HCT116 (cell line): ENCODE data around the gene GNLY. TPM values are rescaled to one million over a fixed set of nuclear protein-coding genes. Genes with fewer than 3 reads are reported as not detected.

Source experiments
- ATAC-seq: fragments of 200-7000 bp; cut with Tn5 transposase; 2 replicates; pipeline ENCODE4 v1.9.1; 2020; ENCODE audit warnings: mild to moderate bottlenecking, moderate library complexity
- BruUV-seq: library from RNA; stranded (reverse); fragments of 400-500 nt; replicated peaks from 2 replicates; lab custom pipeline; 2021; lab: Mats Ljungman, UMichigan
- CTCF ChIA-PET: fragments of 300-600 bp; sonication (Branson Sonifier 250); formaldehyde crosslinking; loops from one replicate; lab custom pipeline; 2021; ENCODE audit warnings: antibody characterized with exemption; lab: Charles Lee
- POLR2A ChIA-PET: fragments of 300-600, 350-600 bp; sonication (Branson Sonifier 250); formaldehyde crosslinking; loops from one replicate; lab custom pipeline; 2021; ENCODE audit warnings: antibody characterized with exemption; lab: Charles Lee
- RAD21 ChIA-PET, 2 experiments: fragments of 300-600 bp; sonication (Branson Sonifier 250); formaldehyde crosslinking; loops; one replicate each; lab custom pipeline; 2023; ENCODE audit warnings: low total read pairs in 2 of 2; ENCODE audit not compliant: uncharacterized antibody in 2 of 2, unreplicated experiment in 2 of 2, low non-redundant PET in 1 of 2; lab: Charles Lee
- DNase-seq: peaks from one replicate; pipeline ENCODE4 v3.0.0-alpha.2; 2010; ENCODE audit warnings: low read depth, low spot score
- H2AFZ ChIP-seq: fragments of 200-600 bp; shearing (Covaris generic), sonication (generic); 2 replicates; pipeline ENCODE4 v1.6.1; 2017; ENCODE audit warnings: low read depth, mixed run types, mixed read lengths, antibody characterized with exemption, low read length; ENCODE audit not compliant: poor library complexity, severe bottlenecking
- H3K27ac ChIP-seq: 2 replicates; pipeline ENCODE4 v1.5.1; 2012; ENCODE audit warnings: low read depth, low read length
- H3K27me3 ChIP-seq: fragments of 200-600 bp; sonication (generic); 2 replicates; pipeline ENCODE4 v1.6.1; 2016; ENCODE audit warnings: mixed run types, low read length, mixed read lengths; ENCODE audit not compliant: insufficient read depth
- H3K36me3 ChIP-seq, 2 experiments: fragments of 200-500 bp in 1 of 2; fragments of 200-600 bp in 1 of 2; sonication (Bioruptor generic) in 1 of 2; sonication (generic) in 1 of 2; 2 replicates each; pipeline versions ENCODE4 v1.5.1 to v1.6.1; 2014 to 2016; ENCODE audit warnings: low read length in 2 of 2, inconsistent platforms in 1 of 2, mixed read lengths in 1 of 2, mixed run types in 1 of 2; ENCODE audit not compliant: insufficient read depth in 2 of 2, control insufficient read depth in 1 of 2
- H3K4me1 ChIP-seq, 2 experiments: fragments of 200-600 bp in 1 of 2; sonication (generic) in 1 of 2; 2 replicates each; pipeline versions ENCODE4 v1.5.1 to v1.6.1; 2012 to 2017; ENCODE audit warnings: low read length in 2 of 2, inconsistent platforms in 1 of 2, mild to moderate bottlenecking in 1 of 2, mixed read lengths in 1 of 2, mixed run types in 1 of 2, moderate library complexity in 1 of 2; ENCODE audit not compliant: insufficient read depth in 2 of 2, control insufficient read depth in 1 of 2
- H3K4me2 ChIP-seq: fragments of 200-600 bp; sonication (generic); 2 replicates; pipeline ENCODE4 v1.6.1; 2017; ENCODE audit warnings: mixed run types, low read length, mixed read lengths
- H3K4me3 ChIP-seq, 2 experiments: fragments of 200-600 bp in 1 of 2; sonication (generic) in 1 of 2; replicated peaks in 1 of 2; 2 replicates each; pipeline ENCODE4 v1.5.1; 2011 to 2016; ENCODE audit warnings: low read length in 2 of 2, control low read depth in 1 of 2, low read depth in 1 of 2, mild to moderate bottlenecking in 1 of 2, mixed read lengths in 1 of 2, mixed run types in 1 of 2
- H3K79me2 ChIP-seq: fragments of 200-600 bp; sonication (generic); 2 replicates; pipeline ENCODE4 v1.6.1; 2017; ENCODE audit warnings: mild to moderate bottlenecking, mixed run types, low read length, moderate library complexity, mixed read lengths; ENCODE audit not compliant: insufficient read depth
- H3K9ac ChIP-seq: fragments of 200-600 bp; sonication (generic); 2 replicates; pipeline ENCODE4 v1.6.1; 2016; ENCODE audit warnings: low read length, mixed read lengths
- H3K9me2 ChIP-seq: fragments of 200-600 bp; sonication (generic), shearing (Covaris generic); 2 replicates; pipeline ENCODE4 v1.6.1; 2017; ENCODE audit warnings: mixed run types, mild to moderate bottlenecking, moderate library complexity; ENCODE audit not compliant: insufficient read depth
- H3K9me3 ChIP-seq, 2 experiments: fragments of 200-500 bp in 1 of 2; fragments of 200-600 bp in 1 of 2; sonication (Bioruptor generic) in 1 of 2; sonication (generic) in 1 of 2; 2 replicates each; pipeline ENCODE4 v1.6.1; 2014 to 2017; ENCODE audit warnings: low read length in 2 of 2, mixed read lengths in 2 of 2, inconsistent platforms in 1 of 2, low read depth in 1 of 2, mild to moderate bottlenecking in 1 of 2, mixed run types in 1 of 2, moderate library complexity in 1 of 2; ENCODE audit not compliant: control insufficient read depth in 1 of 2, insufficient read depth in 1 of 2
- H4K20me1 ChIP-seq: fragments of 200-600 bp; sonication (generic), shearing (Covaris generic); 2 replicates; pipeline ENCODE4 v1.6.1; 2017; ENCODE audit warnings: mixed run types, mild to moderate bottlenecking, moderate library complexity; ENCODE audit not compliant: insufficient read depth
- CBX3 ChIP-seq: IDR thresholded peaks from 2 replicates; pipeline ENCODE4 v1.6.1; 2012; ENCODE audit warnings: low read depth
- CEBPB ChIP-seq: IDR thresholded peaks from 2 replicates; pipeline ENCODE4 v1.6.1; 2012; ENCODE audit warnings: low read depth
- ELF1 ChIP-seq: IDR thresholded peaks from 2 replicates; pipeline ENCODE4 v1.6.1; 2012; ENCODE audit warnings: low read depth, borderline replicate concordance
- EZH2 ChIP-seq: fragments of 200-600 bp; sonication (generic); IDR thresholded peaks from 2 replicates; pipeline ENCODE4 v1.6.1; 2017; ENCODE audit warnings: antibody characterized with exemption, mixed run types
- EZH2phosphoT487 ChIP-seq: fragments of 200-600 bp; IDR thresholded peaks from 2 replicates; pipeline ENCODE4 v1.6.1; 2018; ENCODE audit warnings: antibody characterized with exemption, borderline replicate concordance
- JUND ChIP-seq: IDR thresholded peaks from 2 replicates; pipeline ENCODE4 v1.6.1; 2012
- POLR2A ChIP-seq: IDR thresholded peaks from 2 replicates; pipeline ENCODE4 v1.7.0; 2011; ENCODE audit warnings: borderline replicate concordance; ENCODE audit not compliant: insufficient read depth, insufficient read length; ENCODE audit errors: extremely low read depth
- SIN3A ChIP-seq: IDR thresholded peaks from 2 replicates; pipeline ENCODE4 v1.6.1; 2012; ENCODE audit warnings: low read depth
- SP1 ChIP-seq: IDR thresholded peaks from 2 replicates; pipeline ENCODE4 v1.6.1; 2012; ENCODE audit warnings: low read depth
- TCF7L2 ChIP-seq: IDR thresholded peaks from 2 replicates; pipeline ENCODE4 v1.7.0; 2011; ENCODE audit warnings: borderline replicate concordance, inconsistent platforms; ENCODE audit not compliant: insufficient read depth, insufficient read length; ENCODE audit errors: extremely low read depth
- ZFX ChIP-seq: fragments of 450-650 bp; IDR thresholded peaks from 2 replicates; pipeline ENCODE4 v1.6.1; 2017
- intact Hi-C: fragments of 100-400 bp; cut with micrococcal nuclease; formaldehyde crosslinking; loops from 2 replicates; pipeline ENCODE4 v1.10.0; 2022
- total RNA-seq: library from RNA; stranded (reverse); gene quantifications from one replicate; pipeline ENCODE4 v1.2.1, GENCODE V29; 2021; ENCODE audit not compliant: unreplicated experiment
- TF ChIP-seq, protein P1 (sequence below), 3 experiments: fragments of 200-600 bp in 1 of 3; sonication (generic) in 1 of 3; IDR thresholded peaks in 2 of 3; conservative IDR thresholded peaks in 1 of 3; 2 replicates each; pipeline ENCODE4 v1.5.1; 2012 to 2017; ENCODE audit warnings: low read depth in 2 of 3, low read length in 2 of 3, antibody characterized with exemption in 1 of 3, borderline replicate concordance in 1 of 3, control low read depth in 1 of 3, mild to moderate bottlenecking in 1 of 3, mixed read lengths in 1 of 3, mixed run types in 1 of 3, moderate library complexity in 1 of 3; ENCODE audit not compliant: insufficient read depth in 1 of 3
- TF ChIP-seq, protein P2 (sequence below): IDR thresholded peaks from 2 replicates; pipeline ENCODE4 v1.6.1; 2012
- TF ChIP-seq, protein P3 (sequence below): IDR thresholded peaks from 2 replicates; pipeline ENCODE4 v1.6.1; 2011; ENCODE audit warnings: mild to moderate bottlenecking, low read length, moderate library complexity; ENCODE audit not compliant: insufficient replicate concordance; ENCODE audit errors: extremely low read depth

GNLY gene
- total RNA-seq, 1 experiment from 2014 or later = 0.74 TPM

DNA sequence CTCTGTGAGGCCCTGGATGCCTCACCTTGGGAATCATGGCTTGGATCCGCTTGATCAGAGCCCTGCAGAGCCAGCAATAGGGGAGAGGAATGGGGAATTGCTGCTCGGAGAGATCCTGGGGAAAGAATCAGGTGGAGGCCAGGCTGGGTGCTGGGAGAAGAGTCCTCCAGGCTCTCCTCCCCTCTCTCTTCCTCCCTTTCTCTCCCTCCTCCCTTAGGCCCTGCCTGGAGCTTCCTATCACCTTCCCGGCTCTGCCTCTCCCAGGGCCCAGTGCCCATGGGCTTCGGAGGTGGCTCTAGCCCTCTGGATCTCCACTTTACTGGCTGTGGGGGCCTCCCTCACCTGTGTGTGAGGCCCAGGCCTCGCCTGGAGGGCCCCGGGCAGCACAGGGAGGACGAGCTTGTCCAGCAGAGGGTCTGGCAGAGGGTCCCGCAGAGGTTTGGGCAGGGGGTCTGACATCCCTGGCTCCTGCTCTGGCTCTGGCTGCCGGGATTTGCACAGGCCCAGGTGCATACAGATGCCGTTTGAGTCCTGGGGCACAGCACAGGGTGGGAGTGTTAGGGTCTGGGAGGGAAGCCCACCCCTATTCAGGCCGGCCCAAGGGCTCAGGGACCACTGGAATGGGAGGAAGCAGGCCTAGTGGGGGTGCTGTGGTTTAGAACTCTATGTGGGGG is 28.8 kb upstream of the GNLY start:
- Histone ChIP-seq H3K27ac (no peak overlapping the region), H3K36me3 (no peaks in the 10 kb centered on the region), H2AFZ (no peak overlapping the region), H3K4me1 (peaks cover 0 to 15% of the 10 kb centered on the region in 2 experiments; a peak in 2 of 4 replicates), H4K20me1 (no peaks in the 10 kb centered on the region)
- intact Hi-C loops = no loop called here
- no peak for ATAC-seq
- TF ChIP-seq SP1 (no peak), CBX3 (no peak), JUND (no peak), CEBPB (no peak), SIN3A (no peak)
- TF ChIP-seq, all 23 proteins: peak for 0
- CTCF ChIA-PET = interaction anchor here (1.2 kb wide), 1 partner anchor 28 kb away, joined by 3 read pairs; no protein-coding TSS in a partner anchor
- Histone ChIP-seq H3K9me2 (no peaks in the 10 kb centered on the region), H3K9me3 (no peaks in the 10 kb centered on the region), H3K4me2 (no peak overlapping the region), H3K4me3 (no peak overlapping the region), H3K79me2 (no peaks in the 10 kb centered on the region), H3K27me3 (no peaks in the 10 kb centered on the region), H3K9ac (no peak overlapping the region)
- no peak for DNase-seq
- RAD21 ChIA-PET = no interaction called here
- POLR2A ChIA-PET = no interaction called here
- no TSS peak for BruUV-seq

DNA sequence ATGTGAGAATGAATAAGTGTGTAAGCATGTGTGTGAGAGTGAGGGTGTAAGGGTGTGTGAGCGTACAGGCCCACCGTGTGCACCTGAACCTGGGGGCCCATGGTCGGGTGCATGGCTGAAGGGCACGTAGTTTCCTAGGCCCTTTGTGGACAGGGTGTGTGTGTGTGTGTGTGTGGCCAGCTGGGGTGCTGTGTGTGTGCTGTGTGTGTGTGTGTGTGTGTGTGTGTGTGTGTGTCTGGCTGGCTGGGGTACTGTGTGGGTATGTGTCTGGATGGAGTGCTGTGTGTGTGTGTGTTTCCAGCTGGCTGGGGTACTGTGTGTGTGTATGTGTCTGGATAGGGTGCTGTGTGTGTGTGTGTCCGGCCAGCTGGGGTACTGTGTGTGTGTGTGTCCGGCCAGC is 28.1 kb upstream of the GNLY start:
- no peaks in the 10 kb centered on the region for H3K27me3 ChIP-seq
- H4K20me1 ChIP-seq = no peaks in the 10 kb centered on the region
- peaks cover 0 to 15% of the 10 kb centered on the region in 2 experiments; a peak in 2 of 4 replicates for H3K4me1 ChIP-seq
- ChIA-PET RAD21 (interaction anchor here in 1 of 2 experiments (0.7 kb wide), 1 partner anchor 17 kb away, joined by 3 read pairs; no protein-coding TSS in a partner anchor), POLR2A (no interaction called here), CTCF (interaction anchor here (1.2 kb wide), 1 partner anchor 29 kb away, joined by 3 read pairs; no protein-coding TSS in a partner anchor)
- no peaks in the 10 kb centered on the region for H3K9me2 ChIP-seq
- H3K36me3 ChIP-seq = no peaks in the 10 kb centered on the region
- H3K79me2 ChIP-seq = no peaks in the 10 kb centered on the region
- H3K27ac ChIP-seq = no peak overlapping the region
- BruUV-seq = no TSS peak
- H3K9me3 ChIP-seq = no peaks in the 10 kb centered on the region
- H3K4me3 ChIP-seq = no peak overlapping the region
- intact Hi-C loops = no loop called here
- no peak overlapping the region for H3K9ac ChIP-seq
- DNase-seq = no peak
- no peak overlapping the region for H3K4me2 ChIP-seq
- H2AFZ ChIP-seq = no peak overlapping the region
- TF ChIP-seq CBX3 (no peak), SP1 (no peak), ELF1 (no peak), EZH2 (no peak), TCF7L2 (no peak), EZH2phosphoT487 (no peak), POLR2A (no peak), ZFX (no peak)
- TF ChIP-seq, protein P1, sequence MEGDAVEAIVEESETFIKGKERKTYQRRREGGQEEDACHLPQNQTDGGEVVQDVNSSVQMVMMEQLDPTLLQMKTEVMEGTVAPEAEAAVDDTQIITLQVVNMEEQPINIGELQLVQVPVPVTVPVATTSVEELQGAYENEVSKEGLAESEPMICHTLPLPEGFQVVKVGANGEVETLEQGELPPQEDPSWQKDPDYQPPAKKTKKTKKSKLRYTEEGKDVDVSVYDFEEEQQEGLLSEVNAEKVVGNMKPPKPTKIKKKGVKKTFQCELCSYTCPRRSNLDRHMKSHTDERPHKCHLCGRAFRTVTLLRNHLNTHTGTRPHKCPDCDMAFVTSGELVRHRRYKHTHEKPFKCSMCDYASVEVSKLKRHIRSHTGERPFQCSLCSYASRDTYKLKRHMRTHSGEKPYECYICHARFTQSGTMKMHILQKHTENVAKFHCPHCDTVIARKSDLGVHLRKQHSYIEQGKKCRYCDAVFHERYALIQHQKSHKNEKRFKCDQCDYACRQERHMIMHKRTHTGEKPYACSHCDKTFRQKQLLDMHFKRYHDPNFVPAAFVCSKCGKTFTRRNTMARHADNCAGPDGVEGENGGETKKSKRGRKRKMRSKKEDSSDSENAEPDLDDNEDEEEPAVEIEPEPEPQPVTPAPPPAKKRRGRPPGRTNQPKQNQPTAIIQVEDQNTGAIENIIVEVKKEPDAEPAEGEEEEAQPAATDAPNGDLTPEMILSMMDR (IDR thresholded peaks at IDR 0.05 in 2 of 3, conservative IDR thresholded peaks at IDR 0.05 in 1 of 3; ENCODE audit: borderline replicate concordance in 1 of 3, insufficient read depth in 1 of 3, low read depth in 2 of 3, low read length in 2 of 3) = no peak
- TF ChIP-seq, protein P2, sequence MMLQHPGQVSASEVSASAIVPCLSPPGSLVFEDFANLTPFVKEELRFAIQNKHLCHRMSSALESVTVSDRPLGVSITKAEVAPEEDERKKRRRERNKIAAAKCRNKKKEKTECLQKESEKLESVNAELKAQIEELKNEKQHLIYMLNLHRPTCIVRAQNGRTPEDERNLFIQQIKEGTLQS = no peak
- TF ChIP-seq, protein P3, sequence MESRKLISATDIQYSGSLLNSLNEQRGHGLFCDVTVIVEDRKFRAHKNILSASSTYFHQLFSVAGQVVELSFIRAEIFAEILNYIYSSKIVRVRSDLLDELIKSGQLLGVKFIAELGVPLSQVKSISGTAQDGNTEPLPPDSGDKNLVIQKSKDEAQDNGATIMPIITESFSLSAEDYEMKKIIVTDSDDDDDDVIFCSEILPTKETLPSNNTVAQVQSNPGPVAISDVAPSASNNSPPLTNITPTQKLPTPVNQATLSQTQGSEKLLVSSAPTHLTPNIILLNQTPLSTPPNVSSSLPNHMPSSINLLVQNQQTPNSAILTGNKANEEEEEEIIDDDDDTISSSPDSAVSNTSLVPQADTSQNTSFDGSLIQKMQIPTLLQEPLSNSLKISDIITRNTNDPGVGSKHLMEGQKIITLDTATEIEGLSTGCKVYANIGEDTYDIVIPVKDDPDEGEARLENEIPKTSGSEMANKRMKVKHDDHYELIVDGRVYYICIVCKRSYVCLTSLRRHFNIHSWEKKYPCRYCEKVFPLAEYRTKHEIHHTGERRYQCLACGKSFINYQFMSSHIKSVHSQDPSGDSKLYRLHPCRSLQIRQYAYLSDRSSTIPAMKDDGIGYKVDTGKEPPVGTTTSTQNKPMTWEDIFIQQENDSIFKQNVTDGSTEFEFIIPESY = no peak
- no peak for ATAC-seq
